ENCODE data around the gene CIRBP. TPM values are rescaled to one million over a fixed set of nuclear protein-coding genes. Genes with fewer than 3 reads are reported as not detected.

CIRBP gene
- total RNA-seq, 1 donor from 2014 or later, result 462 TPM

- H3K36me3 Mint-ChIP-seq (ENCODE audit: insufficient read depth), result no peaks in the 10 kb centered on the region
- no peaks in the 10 kb centered on the region for H3K27me3 Mint-ChIP-seq
- TF ChIP-seq CTCF (IDR thresholded peaks at IDR 0.05; ENCODE audit: unreplicated experiment), result no peak
These were observed 38.2 kb downstream of the CIRBP start for GRCh38 chr19:1307320-1307719.

GRCh38 chr19:1307755-1308303 lies 38.7 kb downstream of the CIRBP start:
- no peaks in the 10 kb centered on the region for H3K36me3 Mint-ChIP-seq (ENCODE audit: insufficient read depth)
- H3K4me1 Mint-ChIP-seq (ENCODE audit: low read depth), result peaks cover 4% of the 10 kb centered on the region
- H3K9me3 Mint-ChIP-seq (ENCODE audit: low read depth), result no peaks in the 10 kb centered on the region
- H3K4me3 Mint-ChIP-seq (ENCODE audit: low read depth), result no peak overlapping the region
- H3K27me3 Mint-ChIP-seq, result no peaks in the 10 kb centered on the region
- DNase-seq (ENCODE audit: low spot score, unreplicated experiment), result no peak
- TF ChIP-seq CTCF (IDR thresholded peaks at IDR 0.05; ENCODE audit: unreplicated experiment), result no peak
- no peak overlapping the region for H3K27ac Mint-ChIP-seq

More at GRCh38 chr19:1307320-1307719, 38.2 kb downstream of the CIRBP start:
- no peaks in the 10 kb centered on the region for H3K9me3 Mint-ChIP-seq (ENCODE audit: low read depth)
- no peak overlapping the region for H3K27ac Mint-ChIP-seq
- no peak overlapping the region for H3K4me3 Mint-ChIP-seq (ENCODE audit: low read depth)
- DNase-seq (ENCODE audit: low spot score, unreplicated experiment), result no peak
- H3K4me1 Mint-ChIP-seq (ENCODE audit: low read depth), result peaks cover 4% of the 10 kb centered on the region

- no peak for TF ChIP-seq CTCF (IDR thresholded peaks at IDR 0.05; ENCODE audit: unreplicated experiment)
- Mint-ChIP-seq H3K4me1 (ENCODE audit: low read depth) (peaks cover 5% of the 10 kb centered on the region), H3K36me3 (ENCODE audit: insufficient read depth) (no peaks in the 10 kb centered on the region), H3K27ac (no peak overlapping the region), H3K27me3 (no peaks in the 10 kb centered on the region), H3K9me3 (ENCODE audit: low read depth) (no peaks in the 10 kb centered on the region), H3K4me3 (ENCODE audit: low read depth) (no peak overlapping the region)
- DNase-seq (ENCODE audit: low spot score, unreplicated experiment), result no peak
These were observed 39.6 kb downstream of the CIRBP start for GRCh38 chr19:1308718-1309117.

GRCh38 chr19:1309977-1310852 lies 41.1 kb downstream of the CIRBP start:
- H3K27ac Mint-ChIP-seq, result no peak overlapping the region
- no peak for DNase-seq (ENCODE audit: low spot score, unreplicated experiment)
- no peak overlapping the region for H3K4me3 Mint-ChIP-seq (ENCODE audit: low read depth)
- H3K4me1 Mint-ChIP-seq (ENCODE audit: low read depth), result peaks cover 1% of the 10 kb centered on the region
- H3K9me3 Mint-ChIP-seq (ENCODE audit: low read depth), result no peaks in the 10 kb centered on the region
- peaks cover 1% of the 10 kb centered on the region for H3K27me3 Mint-ChIP-seq
- H3K36me3 Mint-ChIP-seq (ENCODE audit: insufficient read depth), result no peaks in the 10 kb centered on the region
- no peak for TF ChIP-seq CTCF (IDR thresholded peaks at IDR 0.05; ENCODE audit: unreplicated experiment)

GRCh38 chr19:1310853-1311180 lies 41.7 kb downstream of the CIRBP start:
- Mint-ChIP-seq H3K4me1 (ENCODE audit: low read depth) (peaks cover 1% of the 10 kb centered on the region), H3K9me3 (ENCODE audit: low read depth) (no peaks in the 10 kb centered on the region), H3K36me3 (ENCODE audit: insufficient read depth) (no peaks in the 10 kb centered on the region), H3K27ac (no peak overlapping the region), H3K4me3 (ENCODE audit: low read depth) (no peak overlapping the region), H3K27me3 (peaks cover 5% of the 10 kb centered on the region)
- DNase-seq (ENCODE audit: low spot score, unreplicated experiment), result no peak
- no peak for TF ChIP-seq CTCF (IDR thresholded peaks at IDR 0.05; ENCODE audit: unreplicated experiment)

All from progenitor cell of endocrine pancreas (in vitro differentiated cells).